Sigmoid colon (tissue), 3 donors: Measurements from ENCODE around the gene DNAH9.

Source experiments
- CTCF ChIP-seq, 4 experiments: fragments of 450-650 bp in 3 of 4; fragments of 200-600 bp in 1 of 4; IDR thresholded peaks; one replicate each; pipeline ENCODE4 v1.5.1; 2016 to 2019; ENCODE audit warnings: antibody characterized with exemption in 4 of 4, mild to moderate bottlenecking in 3 of 4, moderate library complexity in 2 of 4
- POLR2A ChIP-seq, 2 donors: fragments of 450-650 bp; IDR thresholded peaks; one replicate each; pipeline ENCODE4 v1.6.1; 2016; ENCODE audit warnings: antibody characterized with exemption in 2 of 2, mild to moderate bottlenecking in 2 of 2, moderate library complexity in 2 of 2

- TF ChIP-seq POLR2A (IDR thresholded peaks at IDR 0.05) (no peak), CTCF (IDR thresholded peaks at IDR 0.05) (no peak)
Measured at GRCh38 chr17:11779892-11780291, 181.6 kb downstream of the DNAH9 start.
